GM10266 (cell line): ENCODE results near the gene PLEKHA1.

ENCODE experiments used
- DNase-seq: peaks from one replicate; pipeline ENCODE4 v3.0.0; 2012; ENCODE audit errors: extremely low spot score
- TF ChIP-seq, protein P1 (sequence below): IDR thresholded peaks from 2 replicates; pipeline ENCODE4 v1.5.1; 2012; ENCODE audit warnings: mild to moderate bottlenecking, low read depth; ENCODE audit not compliant: control insufficient read depth, insufficient read depth; ENCODE audit errors: missing control alignments

Gene PLEKHA1

DNA sequence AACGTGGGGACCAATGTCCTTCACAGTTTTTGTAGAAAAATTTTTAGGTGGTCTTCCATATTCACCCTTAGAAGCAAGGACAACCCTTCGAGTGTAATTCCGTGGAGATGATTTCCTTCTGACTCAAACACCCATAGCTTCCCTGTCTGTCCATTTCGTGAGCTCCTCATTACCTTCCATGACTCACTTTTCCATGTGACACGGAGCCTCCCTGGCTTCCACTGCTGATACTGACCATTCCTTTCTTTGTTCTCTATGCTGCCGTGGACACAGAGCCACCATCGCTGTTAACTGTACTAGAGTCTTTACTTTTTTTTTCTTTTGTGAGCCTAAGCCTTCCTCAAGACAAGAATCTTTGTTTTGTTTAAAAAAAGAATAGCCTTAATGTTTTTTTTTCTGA, 67.5 kb downstream of the PLEKHA1 start:
- TF ChIP-seq, protein P1, sequence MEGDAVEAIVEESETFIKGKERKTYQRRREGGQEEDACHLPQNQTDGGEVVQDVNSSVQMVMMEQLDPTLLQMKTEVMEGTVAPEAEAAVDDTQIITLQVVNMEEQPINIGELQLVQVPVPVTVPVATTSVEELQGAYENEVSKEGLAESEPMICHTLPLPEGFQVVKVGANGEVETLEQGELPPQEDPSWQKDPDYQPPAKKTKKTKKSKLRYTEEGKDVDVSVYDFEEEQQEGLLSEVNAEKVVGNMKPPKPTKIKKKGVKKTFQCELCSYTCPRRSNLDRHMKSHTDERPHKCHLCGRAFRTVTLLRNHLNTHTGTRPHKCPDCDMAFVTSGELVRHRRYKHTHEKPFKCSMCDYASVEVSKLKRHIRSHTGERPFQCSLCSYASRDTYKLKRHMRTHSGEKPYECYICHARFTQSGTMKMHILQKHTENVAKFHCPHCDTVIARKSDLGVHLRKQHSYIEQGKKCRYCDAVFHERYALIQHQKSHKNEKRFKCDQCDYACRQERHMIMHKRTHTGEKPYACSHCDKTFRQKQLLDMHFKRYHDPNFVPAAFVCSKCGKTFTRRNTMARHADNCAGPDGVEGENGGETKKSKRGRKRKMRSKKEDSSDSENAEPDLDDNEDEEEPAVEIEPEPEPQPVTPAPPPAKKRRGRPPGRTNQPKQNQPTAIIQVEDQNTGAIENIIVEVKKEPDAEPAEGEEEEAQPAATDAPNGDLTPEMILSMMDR: no peak
- DNase-seq: no peak

DNA sequence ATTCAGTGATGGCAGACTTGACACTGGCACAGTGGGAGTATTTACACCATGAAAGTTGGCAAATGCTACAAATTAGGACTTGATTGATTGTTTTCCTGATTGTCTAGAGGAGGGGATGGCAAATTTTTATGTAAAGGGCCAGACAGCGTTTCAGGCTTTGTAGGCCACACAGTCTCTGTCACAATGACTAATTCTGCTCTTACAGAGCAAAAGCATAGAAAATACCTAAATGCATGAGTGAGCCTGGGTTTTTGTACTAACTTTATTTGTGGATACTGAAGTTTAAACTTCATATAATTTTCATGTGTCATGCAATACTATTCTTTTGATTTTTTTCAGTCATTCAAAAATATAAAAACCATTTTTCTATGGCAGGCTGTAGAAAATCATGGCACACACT, 71.0 kb downstream of the PLEKHA1 start:
- DNase-seq: no peak

DNA sequence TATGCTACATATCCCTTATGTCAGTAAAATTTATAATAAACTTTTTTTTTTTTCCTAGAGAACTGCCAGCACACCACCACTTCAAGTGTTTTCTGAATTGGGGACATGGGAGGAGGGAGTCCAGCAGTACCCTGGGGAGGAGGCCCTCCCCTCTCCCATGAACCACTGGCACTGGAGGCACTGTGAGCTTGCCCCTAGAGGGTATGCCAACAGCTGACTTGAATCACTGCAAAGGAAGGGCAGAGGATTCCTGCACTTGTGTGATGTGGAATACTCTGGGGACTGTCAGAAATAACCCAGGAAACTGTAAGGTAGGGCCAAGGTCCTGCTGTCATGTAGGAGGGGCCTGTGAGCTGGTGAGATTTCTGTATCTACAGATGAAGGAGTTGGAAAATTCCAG, 71.4 kb downstream of the PLEKHA1 start:
- TF ChIP-seq, protein P1: no peak
- no peak for DNase-seq

More for the DNA sequence above, 71.0 kb downstream of the PLEKHA1 start:
- TF ChIP-seq, protein P1: no peak

DNA sequence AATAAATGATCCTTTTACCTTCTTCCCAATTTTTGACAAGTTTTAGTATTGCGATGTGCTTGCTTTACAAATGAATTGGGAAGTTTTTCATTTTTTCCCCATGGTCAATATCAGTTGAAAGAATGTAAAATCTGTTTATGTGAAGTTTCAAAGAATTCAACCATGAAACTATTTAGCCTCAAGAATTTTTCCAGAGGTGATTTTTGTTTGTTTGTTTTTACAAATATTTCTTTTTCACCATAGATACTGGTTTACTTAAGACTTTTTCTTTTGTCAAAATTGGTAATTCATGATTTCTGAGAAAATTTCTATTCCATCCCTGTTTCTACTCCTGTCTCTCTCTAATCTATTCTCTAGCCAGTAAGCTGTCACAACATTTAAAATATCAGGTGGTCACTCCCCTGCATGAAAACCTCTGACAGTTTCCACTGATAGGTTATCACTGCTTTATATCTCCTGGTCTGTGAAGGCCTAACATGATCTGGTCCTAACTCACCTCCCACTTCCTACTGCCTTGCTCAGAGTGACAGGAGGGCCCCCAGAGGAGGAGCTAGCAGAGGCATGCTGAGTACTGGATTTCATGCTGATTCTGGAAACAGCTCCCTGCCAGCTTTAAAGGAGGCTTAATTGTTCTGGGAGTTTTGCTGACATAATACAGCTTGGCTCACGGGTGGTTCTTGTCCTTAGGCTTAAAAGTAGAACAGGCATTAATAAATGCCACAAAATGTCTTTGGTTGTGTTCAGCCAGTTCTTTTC, 72.3 kb downstream of the PLEKHA1 start:
- TF ChIP-seq, protein P1: no peak
- no peak for DNase-seq

DNA sequence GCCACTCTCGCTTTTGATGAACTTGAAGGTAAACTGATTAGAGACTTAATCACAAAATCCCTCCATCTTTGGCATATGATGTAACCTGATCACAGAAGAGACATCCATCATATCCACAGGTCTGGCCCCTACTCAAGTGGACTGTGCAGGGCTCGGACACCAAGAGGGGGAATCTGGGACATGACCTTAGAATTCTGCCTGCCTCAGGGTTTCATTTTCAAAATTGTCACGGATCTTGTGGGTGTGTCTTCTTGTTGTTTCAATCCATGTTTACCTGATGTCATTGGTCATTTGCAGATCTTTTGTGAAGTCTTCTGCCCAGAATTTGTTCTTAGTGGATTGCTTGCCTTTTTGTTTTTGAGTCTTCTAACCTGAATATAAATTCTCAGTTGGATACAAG, 74.1 kb downstream of the PLEKHA1 start:
- no peak for DNase-seq
- TF ChIP-seq, protein P1: no peak

DNA sequence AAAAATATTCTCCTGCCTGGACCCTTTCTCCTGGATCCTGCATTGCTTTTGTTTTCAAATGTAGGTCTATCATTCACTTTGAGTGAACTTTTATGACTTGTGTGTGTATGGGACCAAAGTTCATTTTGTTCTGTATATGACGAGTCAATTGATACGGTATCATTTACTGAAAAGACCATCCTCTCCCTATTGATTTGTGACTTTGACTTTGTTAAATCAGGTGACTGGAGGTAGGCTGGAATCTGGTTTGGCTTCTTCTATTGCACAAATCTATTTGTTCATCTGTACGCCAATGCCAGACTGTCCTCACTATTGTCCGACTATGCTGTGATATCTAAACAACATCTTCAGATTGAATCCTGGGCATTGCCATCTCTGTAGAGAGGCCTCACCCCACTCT, 74.6 kb downstream of the PLEKHA1 start:
- DNase-seq: no peak
- TF ChIP-seq, protein P1: no peak

DNA sequence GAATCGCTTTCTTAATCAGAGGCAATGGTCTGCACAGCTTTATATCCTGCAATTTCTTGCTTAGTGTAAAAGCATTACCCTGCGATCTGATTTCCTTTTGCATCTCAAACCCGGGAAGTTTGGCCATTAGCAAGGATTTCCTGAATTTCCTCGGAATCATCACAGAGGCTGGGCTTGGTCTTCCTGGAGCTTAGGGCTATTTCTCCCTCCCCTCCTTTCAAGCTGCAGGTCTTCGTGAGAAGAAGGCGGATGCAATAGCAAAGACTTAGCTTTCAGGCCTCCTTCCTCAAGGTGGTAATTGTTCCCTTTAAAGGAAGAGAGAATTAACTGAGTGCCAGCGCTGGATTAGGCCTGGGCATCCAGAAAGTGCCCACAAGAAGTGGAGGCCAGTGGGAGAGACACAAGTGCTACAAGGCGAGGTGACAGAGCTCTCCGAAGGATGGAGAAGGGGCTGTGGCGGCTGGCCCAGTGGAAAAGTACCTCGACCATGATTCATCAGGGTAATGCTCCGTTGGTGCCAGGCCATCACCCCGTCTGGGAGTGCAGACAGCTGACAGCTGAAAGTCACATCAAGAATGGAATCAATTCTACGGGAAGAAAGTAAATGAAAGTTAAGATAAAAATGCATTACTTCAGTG, 76.0 kb downstream of the PLEKHA1 start:
- TF ChIP-seq, protein P1: no peak
- DNase-seq: no peak
